Effector CD4-positive, alpha-beta T cell (primary cell): ENCODE measurements around the gene PDIA2.

Experiments used
- DNase-seq: peaks from one replicate; pipeline ENCODE4 v3.0.0-alpha.2; 2020

The PDIA2 gene

DNA sequence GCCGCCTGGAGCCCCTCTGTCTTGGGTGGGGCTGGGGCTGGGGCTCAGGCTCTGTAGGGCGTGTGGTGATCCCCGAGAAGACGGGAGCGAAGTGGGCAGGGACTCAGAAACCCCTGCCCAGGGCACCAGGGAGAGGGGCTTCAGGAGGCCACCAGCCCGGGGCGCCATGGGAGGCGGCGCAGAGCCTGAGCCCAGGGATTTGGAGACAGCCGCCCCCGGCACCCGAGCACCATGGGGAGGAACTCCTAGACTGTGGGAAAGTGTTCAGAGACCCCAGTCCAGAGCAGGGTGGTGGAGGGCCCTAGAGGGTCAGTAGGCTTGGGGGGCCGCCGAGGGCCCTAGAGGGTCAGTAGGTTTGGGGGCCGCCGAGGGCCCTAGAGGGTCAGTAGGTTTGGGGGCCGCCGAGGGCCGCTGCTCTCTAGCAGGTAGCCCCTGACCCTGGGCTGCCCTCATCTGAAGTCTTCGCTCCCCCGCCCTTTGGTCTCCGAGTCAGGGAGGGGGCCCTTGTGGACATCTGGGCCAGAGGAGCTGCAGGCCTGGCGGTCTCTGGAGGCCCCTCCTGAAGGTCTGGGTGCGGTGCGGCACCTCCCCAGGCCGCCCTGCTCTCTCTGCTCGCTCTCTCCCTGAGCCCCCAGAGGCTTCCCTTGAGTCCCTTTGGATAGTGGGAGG lies 1.8 kb upstream of the PDIA2 start:
- DNase-seq = no peak

DNA sequence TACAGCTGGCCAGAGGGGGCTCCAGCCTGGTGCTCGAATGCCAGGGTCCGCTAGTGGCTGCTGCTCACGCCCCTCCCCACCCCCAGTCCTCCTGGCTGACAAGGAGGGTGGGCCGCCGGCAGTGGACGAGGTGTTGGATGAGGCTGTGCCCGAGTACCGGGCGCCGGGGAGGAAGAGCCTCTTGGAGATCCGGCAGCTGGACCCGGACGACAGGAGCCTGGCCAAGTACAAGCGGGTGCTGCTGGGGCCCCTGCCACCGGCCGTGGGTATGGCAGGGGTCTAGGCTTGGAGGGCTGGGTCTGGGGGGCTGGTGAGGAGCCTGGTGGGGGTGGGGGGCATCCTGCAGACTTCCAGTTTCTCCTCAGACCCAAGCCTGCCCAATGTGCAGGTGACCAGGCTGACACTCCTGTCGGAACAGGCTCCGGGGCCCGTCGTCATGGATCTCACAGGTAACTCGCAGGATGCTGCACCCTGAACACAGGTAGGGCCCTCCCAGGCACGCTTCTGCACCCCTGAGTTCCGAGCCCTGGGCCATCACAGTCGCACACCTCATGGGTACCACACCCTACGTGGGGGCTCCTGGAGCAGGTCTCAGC lies 1.2 kb upstream of the PDIA2 start:
- no peak for DNase-seq

DNA sequence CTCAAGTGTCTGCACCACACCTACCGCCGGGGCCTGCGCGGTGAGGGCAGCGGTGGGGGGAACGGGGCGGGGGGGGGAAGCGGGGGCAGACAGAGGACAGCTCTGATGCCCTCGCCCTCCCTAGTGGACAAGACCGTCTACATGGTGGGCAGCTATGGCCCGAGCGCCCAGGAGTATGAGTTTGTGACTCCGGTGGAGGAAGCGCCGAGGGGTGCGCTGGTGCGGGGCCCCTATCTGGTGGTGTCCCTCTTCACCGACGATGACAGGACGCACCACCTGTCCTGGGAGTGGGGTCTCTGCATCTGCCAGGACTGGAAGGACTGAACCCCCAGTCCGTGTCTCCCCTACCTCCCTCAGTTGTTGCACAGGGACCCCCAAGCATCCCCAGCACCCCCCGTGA lies 473 bp upstream of the PDIA2 start:
- DNase-seq = no peak

DNA sequence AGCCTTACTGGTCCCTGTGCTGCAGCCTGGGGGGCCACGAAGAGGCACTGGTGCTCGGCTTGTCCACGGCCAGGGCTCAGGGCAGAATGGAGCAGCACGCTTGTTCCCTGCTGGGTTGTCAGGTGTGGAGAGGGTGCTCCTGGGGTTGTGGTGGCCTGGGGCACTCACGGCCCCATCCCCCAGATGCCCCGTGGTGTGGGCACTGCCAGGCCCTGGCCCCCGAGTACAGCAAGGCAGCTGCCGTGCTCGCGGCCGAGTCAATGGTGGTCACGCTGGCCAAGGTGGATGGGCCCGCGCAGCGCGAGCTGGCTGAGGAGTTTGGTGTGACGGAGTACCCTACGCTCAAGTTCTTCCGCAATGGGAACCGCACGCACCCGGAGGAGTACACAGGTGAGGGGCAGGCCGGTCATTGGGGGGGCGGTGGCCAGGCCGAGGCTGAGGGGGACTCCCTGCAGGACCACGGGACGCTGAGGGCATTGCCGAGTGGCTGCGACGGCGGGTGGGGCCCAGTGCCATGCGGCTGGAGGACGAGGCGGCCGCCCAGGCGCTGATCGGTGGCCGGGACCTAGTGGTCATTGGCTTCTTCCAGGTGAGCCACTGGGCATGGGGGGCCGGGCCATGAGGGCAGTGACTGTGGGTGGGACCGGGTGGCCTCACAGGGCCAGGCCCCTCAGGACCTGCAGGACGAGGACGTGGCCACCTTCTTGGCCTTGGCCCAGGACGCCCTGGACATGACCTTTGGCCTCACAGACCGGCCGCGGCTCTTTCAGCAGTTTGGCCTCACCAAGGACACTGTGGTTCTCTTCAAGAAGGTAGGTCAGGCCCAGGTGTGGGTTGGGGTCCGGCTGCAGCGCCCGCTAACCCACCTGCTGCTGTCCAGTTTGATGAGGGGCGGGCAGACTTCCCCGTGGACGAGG lies 1.5 kb downstream of the PDIA2 start:
- no peak for DNase-seq

DNA sequence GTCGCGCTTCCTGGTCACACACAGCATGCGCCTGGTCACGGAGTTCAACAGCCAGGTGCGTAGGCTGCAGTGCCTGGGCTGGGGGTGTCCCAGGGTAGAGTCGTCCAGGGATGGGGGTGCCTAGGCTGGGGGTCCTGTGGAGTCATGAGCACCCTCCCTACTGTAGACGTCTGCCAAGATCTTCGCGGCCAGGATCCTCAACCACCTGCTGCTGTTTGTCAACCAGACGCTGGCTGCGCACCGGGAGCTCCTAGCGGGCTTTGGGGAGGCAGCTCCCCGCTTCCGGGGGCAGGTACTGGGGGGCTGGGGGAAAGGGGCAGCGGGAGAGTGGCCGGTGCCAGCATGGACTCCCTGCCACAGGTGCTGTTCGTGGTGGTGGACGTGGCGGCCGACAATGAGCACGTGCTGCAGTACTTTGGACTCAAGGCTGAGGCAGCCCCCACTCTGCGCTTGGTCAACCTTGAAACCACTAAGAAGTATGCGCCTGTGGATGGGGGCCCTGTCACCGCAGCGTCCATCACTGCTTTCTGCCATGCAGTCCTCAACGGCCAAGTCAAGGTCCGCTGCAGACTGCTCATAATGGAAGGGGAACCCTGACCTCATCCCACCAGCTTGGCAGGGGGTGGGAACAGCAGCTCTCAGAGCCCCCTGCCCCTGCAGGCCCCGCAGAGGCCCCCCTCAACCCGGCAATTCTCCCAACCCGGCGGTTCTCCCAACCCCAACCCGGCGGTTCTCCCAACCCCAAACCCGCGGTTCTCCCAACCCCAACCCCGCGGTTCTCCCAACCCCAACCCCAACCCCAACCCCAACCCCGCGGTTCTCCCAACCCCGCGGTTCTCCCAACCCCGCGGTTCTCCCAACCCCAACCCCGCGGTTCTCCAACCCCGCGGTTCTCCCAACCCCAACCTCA lies 2.4 kb downstream of the PDIA2 start:
- DNase-seq = no peak

DNA sequence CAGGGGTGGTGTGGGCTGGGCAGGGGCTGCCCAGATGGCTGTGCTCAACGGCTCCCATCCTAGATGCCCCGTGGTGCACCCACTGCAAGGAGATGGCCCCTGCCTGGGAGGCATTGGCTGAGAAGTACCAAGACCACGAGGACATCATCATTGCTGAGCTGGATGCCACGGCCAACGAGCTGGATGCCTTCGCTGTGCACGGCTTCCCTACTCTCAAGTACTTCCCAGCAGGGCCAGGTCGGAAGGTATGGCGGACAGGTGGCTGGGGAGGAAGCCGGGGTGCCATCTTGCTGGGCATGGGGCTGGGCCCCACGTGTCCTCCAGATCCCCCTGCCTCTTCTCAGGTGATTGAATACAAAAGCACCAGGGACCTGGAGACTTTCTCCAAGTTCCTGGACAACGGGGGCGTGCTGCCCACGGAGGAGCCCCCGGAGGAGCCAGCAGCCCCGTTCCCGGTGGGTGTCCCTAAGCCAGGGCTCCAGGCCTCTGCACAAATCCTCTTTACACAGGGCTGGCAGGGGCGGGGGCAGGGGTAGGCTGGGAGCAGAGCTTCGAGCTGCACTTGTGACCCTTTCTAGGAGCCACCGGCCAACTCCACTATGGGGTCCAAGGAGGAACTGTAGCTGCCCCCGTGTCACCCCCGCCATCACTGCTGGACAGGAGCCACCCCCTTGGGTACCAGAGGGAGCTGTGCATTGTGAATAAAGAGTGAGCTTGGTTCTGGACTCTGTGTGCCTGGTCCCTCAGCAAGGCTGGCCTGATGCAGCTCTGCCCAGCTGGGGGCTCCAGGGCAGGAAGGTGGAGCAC lies 3.7 kb downstream of the PDIA2 start:
- DNase-seq = no peak

DNA sequence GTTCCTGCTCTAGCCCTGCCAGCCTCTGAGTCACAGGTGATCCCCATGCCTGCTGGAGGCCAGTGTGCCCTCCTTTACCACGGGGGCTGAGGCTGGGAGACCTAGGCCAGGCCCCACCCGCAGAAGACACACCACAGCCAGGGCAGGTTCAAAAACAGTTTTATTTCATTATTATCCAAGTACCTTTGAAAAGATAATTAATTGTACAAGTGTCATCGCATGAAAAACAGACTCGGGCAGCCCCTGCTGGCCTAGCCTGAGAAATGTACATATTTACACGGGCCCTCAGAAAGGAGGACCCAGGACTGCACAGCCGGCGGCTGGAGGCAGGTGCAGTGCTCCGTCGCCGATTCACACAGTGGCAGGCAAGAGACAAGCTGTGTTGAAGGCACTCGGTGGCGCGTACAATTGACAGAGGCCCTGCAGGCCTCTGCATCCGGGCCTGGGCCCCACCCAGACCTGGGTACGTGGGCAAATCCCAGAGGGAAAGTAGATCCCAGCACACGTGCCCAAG lies 4.4 kb downstream of the PDIA2 start:
- DNase-seq = no peak

DNA sequence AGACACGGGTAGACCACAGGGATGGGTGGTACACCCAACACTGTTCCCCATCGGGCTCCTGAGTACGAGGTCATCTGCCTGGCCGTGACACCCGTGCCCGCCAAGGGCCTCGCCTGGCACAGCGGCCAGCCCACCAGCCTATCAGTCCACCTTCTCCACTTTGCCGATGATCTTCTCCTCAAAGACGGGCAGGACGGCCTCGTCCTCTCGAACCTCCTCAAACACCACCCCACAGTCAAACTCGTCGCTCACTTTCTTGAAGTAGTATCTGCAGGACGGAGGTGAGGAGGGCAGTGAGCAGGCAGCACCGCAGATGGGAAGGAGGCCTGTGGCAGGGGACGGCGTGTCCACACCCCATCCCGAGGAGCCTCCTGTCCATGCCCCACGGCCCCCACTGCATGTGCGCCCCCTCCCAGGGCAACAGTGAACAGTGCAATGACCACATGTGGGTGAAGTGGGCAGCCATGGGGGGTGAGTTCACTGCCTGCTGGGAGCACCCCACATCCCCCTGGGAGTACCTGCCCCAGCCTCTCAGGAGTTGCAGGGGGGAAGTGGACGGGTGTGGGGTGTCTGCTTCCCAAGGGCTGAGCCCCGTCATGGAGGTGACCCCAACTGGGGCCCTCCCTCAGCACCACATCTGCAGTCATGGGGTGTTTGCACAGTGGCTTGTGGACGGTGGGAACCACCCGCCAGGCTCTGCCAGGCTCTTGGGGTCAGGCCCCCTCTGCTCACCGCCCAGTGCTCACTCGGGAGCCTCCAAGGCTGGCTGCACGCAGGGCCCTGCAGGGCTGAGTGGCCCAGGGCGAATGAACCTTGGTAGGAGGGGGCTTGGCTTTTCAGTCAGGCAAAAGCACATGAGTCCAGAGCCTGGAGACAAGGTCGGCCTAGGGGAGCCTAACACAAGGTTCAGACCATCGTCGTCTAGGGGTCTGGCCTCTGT lies 5.3 kb downstream of the PDIA2 start:
- DNase-seq = no peak

DNA sequence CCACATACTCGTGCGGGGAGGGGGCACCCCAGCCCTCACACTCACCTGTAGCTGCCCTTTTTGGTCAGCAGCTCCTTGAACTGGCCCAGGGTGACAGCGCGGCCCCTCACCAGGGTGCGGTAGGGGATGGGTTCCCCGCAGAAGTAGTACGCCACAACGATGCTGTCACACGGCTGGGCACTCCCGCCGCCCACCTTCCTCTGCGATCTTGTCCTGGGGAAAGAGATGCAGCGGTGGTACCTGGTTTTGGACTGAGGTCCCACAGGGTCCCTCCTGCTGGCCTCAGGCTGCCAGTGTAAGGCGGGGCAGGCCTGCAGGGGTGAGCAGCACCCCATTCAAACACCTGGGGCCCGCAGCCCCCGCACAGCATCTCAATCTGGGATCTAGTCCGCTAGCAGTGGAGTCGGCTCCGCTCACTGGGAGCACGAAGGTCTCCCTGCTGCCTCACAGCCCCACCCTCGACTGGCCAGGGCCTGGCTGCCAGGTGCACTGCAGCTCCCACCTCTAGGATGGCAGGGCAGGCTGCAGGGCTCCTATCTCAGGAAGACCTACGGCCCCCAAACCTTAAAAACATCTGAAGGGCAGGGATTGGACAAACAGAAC lies 6.5 kb downstream of the PDIA2 start:
- DNase-seq = no peak

DNA sequence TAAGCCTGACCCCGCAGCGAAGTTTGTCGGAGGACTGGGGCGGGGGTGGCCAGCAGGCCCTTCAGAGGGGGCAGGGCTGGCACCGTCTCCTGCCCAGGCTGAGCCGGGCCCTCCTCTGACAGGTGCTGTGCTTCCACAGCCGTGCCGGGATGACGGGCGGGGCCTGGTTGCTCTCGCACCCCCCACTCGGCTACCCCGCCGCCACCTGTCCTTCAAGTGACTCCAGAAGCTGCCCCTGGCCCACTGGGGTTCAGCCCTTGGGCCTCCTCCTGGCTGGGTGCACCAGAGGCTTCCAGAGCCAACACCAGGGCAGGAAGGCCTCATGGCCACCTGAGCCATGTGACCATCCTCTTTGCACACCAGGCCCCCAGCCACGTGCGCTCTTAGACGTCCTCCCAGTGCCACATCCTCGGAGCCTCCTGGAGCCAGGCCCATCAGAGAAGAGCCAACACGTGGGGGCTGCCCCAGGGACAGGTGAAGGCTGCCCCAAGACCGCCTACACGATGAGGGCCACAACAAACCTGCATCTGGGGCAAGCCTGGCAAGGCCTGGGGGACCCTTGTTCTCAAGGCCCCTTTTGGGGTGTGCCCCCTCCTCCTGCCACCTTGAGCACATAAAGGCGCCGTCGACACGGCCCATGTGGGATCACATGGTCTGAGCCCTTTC lies 7.2 kb downstream of the PDIA2 start:
- no peak for DNase-seq

DNA sequence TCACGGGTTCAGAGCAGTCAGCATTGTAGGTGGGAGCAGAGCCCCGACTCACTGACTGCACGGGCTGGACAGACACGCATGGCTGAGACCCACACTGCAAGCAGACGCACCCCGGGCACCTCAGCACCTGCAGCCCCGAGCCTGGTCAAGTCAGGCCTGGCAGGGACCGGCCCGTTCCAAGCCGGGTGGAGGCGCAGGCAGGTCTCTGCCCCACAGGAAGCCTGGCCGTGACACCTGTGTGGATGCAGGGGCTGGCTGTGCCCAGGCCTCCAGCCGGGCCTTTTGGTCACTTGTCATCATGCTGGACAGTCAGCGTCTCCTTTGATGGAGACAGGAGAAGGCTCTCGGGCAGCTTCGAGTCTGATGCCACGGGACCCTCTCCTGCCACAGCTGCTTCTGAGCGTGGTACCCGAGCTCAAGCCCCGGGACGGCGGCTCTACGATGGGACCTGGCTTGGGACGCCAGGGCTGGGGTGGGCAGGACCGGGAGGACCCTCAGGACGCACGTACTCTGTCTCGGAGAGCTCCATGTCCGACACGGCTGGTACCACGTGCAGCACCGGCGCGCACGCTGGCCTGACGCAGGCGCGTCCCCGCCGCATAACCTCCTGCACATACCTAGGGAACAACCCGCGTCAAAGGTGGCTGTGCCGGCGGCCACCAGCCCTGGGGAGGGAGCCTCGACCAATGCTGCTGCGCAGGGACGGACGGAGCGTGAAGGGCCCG lies 7.9 kb downstream of the PDIA2 start:
- DNase-seq = no peak

DNA sequence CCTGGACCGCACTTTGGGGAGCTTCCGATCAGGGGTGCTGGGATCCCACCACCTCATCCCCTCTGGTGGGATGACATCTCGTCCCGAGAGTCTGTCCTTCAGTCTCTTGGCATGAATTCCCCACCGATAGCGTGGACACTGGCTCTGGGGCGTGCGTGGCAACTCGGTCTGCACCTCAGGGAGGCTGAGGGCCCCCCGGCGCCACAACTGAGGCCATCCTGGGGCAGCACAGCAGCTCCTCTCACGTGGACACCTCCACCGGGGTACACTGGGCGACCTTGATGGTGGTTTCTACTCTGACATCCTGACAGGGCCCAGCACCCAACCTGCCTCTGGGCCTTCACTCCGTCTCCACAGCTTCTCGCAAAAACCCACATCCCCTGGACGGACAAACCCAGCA lies 8.6 kb downstream of the PDIA2 start:
- DNase-seq = no peak

DNA sequence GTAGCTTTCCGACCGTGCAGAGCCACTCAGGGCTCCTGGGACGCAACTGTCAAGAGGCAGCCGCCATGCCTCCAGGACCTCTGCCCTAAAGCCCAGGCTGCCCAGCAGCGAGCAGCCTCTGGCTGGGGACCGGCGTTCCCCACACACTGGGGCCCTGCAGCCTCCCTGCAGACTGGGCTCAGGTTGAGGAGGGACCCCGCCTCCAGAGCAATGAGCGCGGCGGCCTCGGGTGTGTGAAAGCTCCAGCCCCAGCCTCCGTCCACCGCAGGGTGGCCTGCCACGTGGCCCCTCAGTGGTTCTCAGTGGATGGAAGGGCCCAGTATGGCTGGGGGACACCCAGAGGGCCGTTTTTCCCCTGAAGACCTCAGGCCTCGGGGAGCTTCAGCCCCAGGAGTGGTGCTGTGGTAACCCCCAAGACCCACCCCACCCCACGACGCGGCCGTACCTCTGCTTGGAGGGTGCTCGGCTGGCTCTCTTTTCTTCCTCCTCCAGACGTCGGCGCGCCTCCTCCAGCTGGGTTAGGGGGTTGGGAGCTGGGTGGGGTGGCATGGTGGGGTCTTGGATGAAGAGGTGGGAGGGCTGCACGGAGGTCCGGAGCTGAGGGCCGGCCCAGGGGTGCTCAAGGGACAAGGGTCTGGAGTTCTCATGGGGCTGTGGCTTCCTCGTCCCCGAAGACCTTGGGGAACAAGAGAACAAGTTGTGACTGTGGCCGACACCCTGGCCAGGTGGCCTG lies 10.2 kb downstream of the PDIA2 start:
- DNase-seq = no peak

DNA sequence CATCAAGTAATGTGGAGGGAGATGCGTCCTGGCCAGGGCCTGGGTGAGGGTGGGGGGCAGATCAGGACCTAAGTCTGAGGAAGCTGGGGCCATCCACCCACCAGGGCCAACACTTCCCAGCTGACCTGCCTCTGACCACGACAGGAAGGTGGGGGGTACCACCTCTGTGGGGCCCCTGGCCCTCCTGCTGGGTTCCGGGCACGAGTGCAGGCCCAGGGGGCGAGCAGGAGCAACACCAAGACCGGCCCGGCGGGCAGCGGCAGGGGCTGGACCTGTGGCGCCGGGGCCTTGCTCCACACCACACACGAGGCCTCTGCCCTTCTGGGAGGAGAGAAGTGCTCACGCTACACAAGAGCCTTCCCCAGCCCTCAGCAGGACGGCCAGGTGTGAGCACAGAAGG lies 13.3 kb downstream of the PDIA2 start:
- no peak for DNase-seq

DNA sequence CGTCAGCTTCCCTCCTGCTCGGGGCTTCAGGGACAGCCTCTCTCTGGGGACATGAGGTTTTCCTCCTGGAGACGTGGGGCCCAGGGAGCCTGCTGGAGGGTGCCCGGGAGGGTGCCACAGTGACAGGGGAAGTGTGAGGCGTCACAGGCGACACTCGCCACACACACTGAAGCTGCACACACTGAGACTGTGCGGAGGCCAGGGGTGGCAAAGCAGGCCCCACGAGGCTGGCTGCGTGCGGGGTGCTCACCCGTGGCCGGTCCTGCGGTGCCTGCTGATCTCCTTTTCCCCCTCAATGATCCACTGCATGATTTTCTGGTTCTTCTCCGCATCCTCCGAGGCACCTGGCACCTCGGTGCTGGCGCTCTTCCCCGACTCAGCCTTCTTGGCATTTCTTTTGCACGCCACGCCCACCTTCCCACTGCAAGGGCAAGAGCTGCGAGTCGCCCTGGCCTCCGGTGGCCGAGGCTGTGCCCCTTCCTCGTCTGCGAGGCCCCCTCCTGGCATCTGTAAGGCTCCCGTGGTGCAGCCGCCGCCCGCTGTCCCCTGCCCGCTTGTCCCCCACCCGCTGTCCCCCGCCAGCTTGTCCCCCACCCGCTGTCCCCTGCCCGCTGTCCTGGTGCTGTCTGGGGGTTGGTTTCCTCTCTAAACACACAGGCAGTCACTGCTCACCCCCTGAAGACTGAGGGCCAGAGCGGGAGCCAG lies 14.0 kb downstream of the PDIA2 start:
- DNase-seq = no peak

DNA sequence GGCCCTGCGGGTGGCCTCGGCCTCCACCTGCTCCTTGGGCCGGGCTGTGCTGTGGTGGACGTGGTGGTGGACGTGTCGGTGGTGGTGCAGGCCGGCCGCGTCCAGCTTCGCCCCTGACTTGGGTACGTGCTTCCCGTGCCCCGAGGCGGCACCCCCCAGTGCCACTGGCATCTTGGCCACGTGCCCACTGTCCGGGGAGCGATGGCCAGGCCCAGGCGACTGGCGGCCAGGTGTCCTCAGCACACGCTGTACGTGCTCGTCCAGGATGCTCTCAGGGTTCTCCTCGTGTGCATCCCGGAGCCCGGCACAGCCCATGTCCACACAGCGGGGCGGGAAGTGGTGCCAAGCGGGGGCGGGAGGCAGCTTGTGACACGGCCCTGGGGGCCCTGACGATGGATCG lies 14.9 kb downstream of the PDIA2 start:
- no peak for DNase-seq

DNA sequence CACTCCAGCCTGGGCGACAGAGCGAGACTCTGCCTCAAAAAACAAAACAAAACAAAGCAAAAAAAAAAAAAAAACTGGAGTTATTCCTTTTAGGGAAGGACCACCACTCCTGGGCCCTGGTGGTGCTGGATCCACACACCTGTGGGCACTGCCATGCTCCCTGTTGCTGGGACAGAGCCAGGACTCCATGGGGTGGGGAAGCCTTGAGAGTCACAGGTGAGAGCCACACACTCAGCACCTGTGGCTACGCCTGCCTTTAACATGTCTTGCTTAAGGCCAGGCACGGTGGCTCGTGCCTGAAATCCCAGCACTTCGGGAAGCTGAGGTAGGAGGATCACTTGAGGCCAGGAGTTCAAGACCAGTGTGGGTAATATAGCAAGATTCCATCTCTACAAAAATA lies 18.3 kb downstream of the PDIA2 start:
- no peak for DNase-seq
